HS-5 (cell line): Measurements from ENCODE around the gene USP35.
"Not testable (repeated sequence)": the region's sequence is repeated elsewhere in the genome, so short reads cannot be mapped to it uniquely, and the experiment has no call there.

Source experiments
- DNase-seq: peaks from one replicate; pipeline ENCODE4 v3.0.0-alpha.2; 2012; ENCODE audit warnings: low read depth

The USP35 gene

GRCh38 chr11:78216021-78216420 lies 27.3 kb downstream of the USP35 start:
- no peak for DNase-seq

- DNase-seq = no peak
Observed at GRCh38 chr11:78216571-78217287, 28.0 kb downstream of the USP35 start.

- no peak for DNase-seq
Observed at GRCh38 chr11:78217650-78218541, 29.2 kb downstream of the USP35 start.

- DNase-seq = no peak
Observed at GRCh38 chr11:78218707-78219492, 30.2 kb downstream of the USP35 start.

- DNase-seq = no peak
Observed at GRCh38 chr11:78219493-78220217, 30.9 kb downstream of the USP35 start.

- DNase-seq = no peak
Observed at GRCh38 chr11:78220218-78221157, 31.8 kb downstream of the USP35 start.

- DNase-seq = no peak
Observed at GRCh38 chr11:78221396-78222315, 32.9 kb downstream of the USP35 start.

GRCh38 chr11:78222726-78223125 lies 34.0 kb downstream of the USP35 start:
- not testable (repeated sequence) for DNase-seq

- DNase-seq = no peak
Observed at GRCh38 chr11:78223320-78223954, 34.7 kb downstream of the USP35 start.

GRCh38 chr11:78224506-78224905 lies 35.8 kb downstream of the USP35 start:
- no peak for DNase-seq

- DNase-seq = no peak
Observed at GRCh38 chr11:78224906-78225420, 36.2 kb downstream of the USP35 start.

GRCh38 chr11:78226684-78227680 lies 38.3 kb downstream of the USP35 start:
- DNase-seq = no peak

- DNase-seq = no peak
Observed at GRCh38 chr11:78227921-78228320, 39.2 kb downstream of the USP35 start.

GRCh38 chr11:78228467-78228866 lies 39.7 kb downstream of the USP35 start:
- peak; percentile 9 for DNase-seq

GRCh38 chr11:78229106-78229505 lies 40.4 kb downstream of the USP35 start:
- no peak for DNase-seq

GRCh38 chr11:78230161-78230877 lies 41.6 kb downstream of the USP35 start:
- DNase-seq = no peak

GRCh38 chr11:78231962-78232501 lies 43.3 kb downstream of the USP35 start:
- no peak for DNase-seq
